Bronchial epithelial cell (primary cell): ENCODE data around the gene FRYL. TPM values are rescaled to one million over a fixed set of nuclear protein-coding genes. Genes with fewer than 3 reads are reported as not detected.
"Not testable (repeated sequence)": the region's sequence is repeated elsewhere in the genome, so short reads cannot be mapped to it uniquely, and the experiment has no call there.

Experiments used
- DNase-seq: peaks from one replicate; pipeline ENCODE4 v3.0.0-alpha.2; 2010; ENCODE audit warnings: low read depth
- FAIRE-seq: peaks from 2 replicates; lab custom pipeline; 2011; peaks lifted over from hg19 to GRCh38; lab: Jason Lieb, UNC
- H3K27me3 ChIP-seq: 2 replicates; pipeline ENCODE4 v1.5.1; 2011; ENCODE audit warnings: low read length; ENCODE audit not compliant: control insufficient read depth, insufficient read depth
- H3K36me3 ChIP-seq: 2 replicates; pipeline ENCODE4 v1.5.1; 2011; ENCODE audit warnings: low read length; ENCODE audit not compliant: control insufficient read depth, insufficient read depth
- H3K4me3 ChIP-seq: 2 replicates; pipeline ENCODE4 v1.5.1; 2011; ENCODE audit warnings: mild to moderate bottlenecking, low read depth, low read length, control low read depth
- CTCF ChIP-seq: IDR thresholded peaks from 2 replicates; pipeline ENCODE4 v1.5.1; 2011; ENCODE audit warnings: mild to moderate bottlenecking, moderate library complexity, low read length, control low read depth, inconsistent platforms; ENCODE audit not compliant: insufficient read depth, severe bottlenecking
- total RNA-seq: library from RNA; depleted of rRNA; stranded (reverse); fragments of >200 nt; gene quantifications from 2 replicates; pipeline ENCODE4 v1.2.1, GENCODE V29; 2014

FRYL gene
- total RNA-seq, 1 donor from 2014 or later = 43.2 TPM

- Histone ChIP-seq H3K4me3 (no peak overlapping the region), H3K36me3 (peaks cover 1% of the 10 kb centered on the region), H3K27me3 (no peaks in the 10 kb centered on the region)
- no peak for TF ChIP-seq CTCF
- DNase-seq (no peak), FAIRE-seq (no peak)
These were observed 75.8 kb downstream of the FRYL start for GRCh38 chr4:48704091-48704802.

GRCh38 chr4:48699475-48699874 is 80.6 kb downstream of the FRYL start:
- Histone ChIP-seq H3K4me3 (peak overlapping the region; percentile 22), H3K36me3 (no peaks in the 10 kb centered on the region), H3K27me3 (no peaks in the 10 kb centered on the region)
- DNase-seq (peak; percentile 89), FAIRE-seq (no peak)
- no peak for TF ChIP-seq CTCF

- Histone ChIP-seq H3K4me3 (no peak overlapping the region), H3K36me3 (no peaks in the 10 kb centered on the region), H3K27me3 (no peaks in the 10 kb centered on the region)
- TF ChIP-seq CTCF = no peak
- peak; percentile 70 for FAIRE-seq
- DNase-seq = peak; percentile 99
These were observed 81.8 kb downstream of the FRYL start for GRCh38 chr4:48698029-48698971.

- not testable (repeated sequence) for H3K4me3 ChIP-seq, H3K27me3 ChIP-seq, DNase-seq, H3K36me3 ChIP-seq, FAIRE-seq
These were observed 82.6 kb downstream of the FRYL start for GRCh38 chr4:48697516-48697915.

GRCh38 chr4:48694824-48695223 is 85.3 kb downstream of the FRYL start:
- H3K36me3 ChIP-seq = no peaks in the 10 kb centered on the region
- no peak overlapping the region for H3K4me3 ChIP-seq
- no peak for FAIRE-seq
- no peak for DNase-seq
- no peaks in the 10 kb centered on the region for H3K27me3 ChIP-seq
- TF ChIP-seq CTCF = no peak

GRCh38 chr4:48693856-48694574 is 86.1 kb downstream of the FRYL start:
- no peak for TF ChIP-seq CTCF
- FAIRE-seq (no peak), DNase-seq (no peak)
- Histone ChIP-seq H3K4me3 (no peak overlapping the region), H3K36me3 (no peaks in the 10 kb centered on the region), H3K27me3 (no peaks in the 10 kb centered on the region)
